GM19043 (cell line): ENCODE data around the gene USP35.
"Not testable (repeated sequence)": the region's sequence is repeated elsewhere in the genome, so short reads cannot be mapped to it uniquely, and the experiment has no call there.

Experiments used
- ATAC-seq: cut with Tn5 transposase; IDR thresholded peaks from one replicate; pipeline ENCODE4 v1.9.1; 2021; ENCODE audit warnings: low read depth; ENCODE audit not compliant: unreplicated experiment

USP35 gene

GRCh38 chr11:78213526-78214330 lies 25.0 kb downstream of the USP35 start:
- ATAC-seq = no peak

GRCh38 chr11:78214331-78215194 lies 25.8 kb downstream of the USP35 start:
- no peak for ATAC-seq

GRCh38 chr11:78216021-78216420 lies 27.3 kb downstream of the USP35 start:
- no peak for ATAC-seq

GRCh38 chr11:78216571-78217287 lies 28.0 kb downstream of the USP35 start:
- no peak for ATAC-seq

- ATAC-seq = no peak
Measured at GRCh38 chr11:78217650-78218541, 29.2 kb downstream of the USP35 start.

GRCh38 chr11:78218707-78219492 lies 30.2 kb downstream of the USP35 start:
- no peak for ATAC-seq

GRCh38 chr11:78219493-78220217 lies 30.9 kb downstream of the USP35 start:
- ATAC-seq = no peak

GRCh38 chr11:78220218-78221157 lies 31.8 kb downstream of the USP35 start:
- ATAC-seq = no peak

- no peak for ATAC-seq
Measured at GRCh38 chr11:78221396-78222315, 32.9 kb downstream of the USP35 start.

GRCh38 chr11:78222726-78223125 lies 34.0 kb downstream of the USP35 start:
- not testable (repeated sequence) for ATAC-seq

GRCh38 chr11:78223320-78223954 lies 34.7 kb downstream of the USP35 start:
- peak; percentile 76 for ATAC-seq

GRCh38 chr11:78224506-78224905 lies 35.8 kb downstream of the USP35 start:
- ATAC-seq = no peak

GRCh38 chr11:78224906-78225420 lies 36.2 kb downstream of the USP35 start:
- ATAC-seq = no peak

GRCh38 chr11:78226684-78227680 lies 38.3 kb downstream of the USP35 start:
- no peak for ATAC-seq

- no peak for ATAC-seq
Measured at GRCh38 chr11:78227921-78228320, 39.2 kb downstream of the USP35 start.
